Choroid plexus epithelial cell (primary cell): ENCODE data around the gene RNF25.

Experiments used
- DNase-seq: peaks from one replicate; pipeline ENCODE4 v3.0.0-alpha.2; 2010; ENCODE audit warnings: low read depth
- H3K4me3 ChIP-seq: 2 replicates; pipeline ENCODE4 v1.5.1; 2011; ENCODE audit warnings: low read depth, mild to moderate bottlenecking, control low read depth, low read length, moderate library complexity
- TF ChIP-seq, protein P1 (sequence below): conservative IDR thresholded peaks from 2 replicates; pipeline ENCODE4 v1.5.1; 2011; ENCODE audit warnings: low read depth, mild to moderate bottlenecking, control low read depth, inconsistent platforms, low read length, moderate library complexity

Gene RNF25

DNA sequence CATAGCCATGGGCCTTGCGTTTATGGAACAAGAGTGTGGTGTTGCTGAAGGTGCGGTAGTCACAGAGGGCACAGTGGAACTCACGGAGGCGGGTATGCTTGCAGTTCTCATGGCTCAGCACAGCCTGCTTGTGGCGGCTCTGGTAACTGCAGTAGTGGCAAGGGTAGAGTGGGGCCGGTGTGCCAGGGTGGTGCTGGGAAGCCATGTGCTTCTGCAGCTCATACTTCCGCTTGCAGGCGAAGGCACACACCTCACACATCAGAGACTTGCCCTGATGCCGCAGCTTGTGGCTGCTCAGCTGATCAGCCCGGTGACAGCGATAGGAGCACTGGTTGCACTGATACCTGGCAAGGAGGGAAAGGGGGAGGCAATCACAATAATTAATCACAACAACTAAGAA, 27.1 kb downstream of the RNF25 start:
- TF ChIP-seq, protein P1, sequence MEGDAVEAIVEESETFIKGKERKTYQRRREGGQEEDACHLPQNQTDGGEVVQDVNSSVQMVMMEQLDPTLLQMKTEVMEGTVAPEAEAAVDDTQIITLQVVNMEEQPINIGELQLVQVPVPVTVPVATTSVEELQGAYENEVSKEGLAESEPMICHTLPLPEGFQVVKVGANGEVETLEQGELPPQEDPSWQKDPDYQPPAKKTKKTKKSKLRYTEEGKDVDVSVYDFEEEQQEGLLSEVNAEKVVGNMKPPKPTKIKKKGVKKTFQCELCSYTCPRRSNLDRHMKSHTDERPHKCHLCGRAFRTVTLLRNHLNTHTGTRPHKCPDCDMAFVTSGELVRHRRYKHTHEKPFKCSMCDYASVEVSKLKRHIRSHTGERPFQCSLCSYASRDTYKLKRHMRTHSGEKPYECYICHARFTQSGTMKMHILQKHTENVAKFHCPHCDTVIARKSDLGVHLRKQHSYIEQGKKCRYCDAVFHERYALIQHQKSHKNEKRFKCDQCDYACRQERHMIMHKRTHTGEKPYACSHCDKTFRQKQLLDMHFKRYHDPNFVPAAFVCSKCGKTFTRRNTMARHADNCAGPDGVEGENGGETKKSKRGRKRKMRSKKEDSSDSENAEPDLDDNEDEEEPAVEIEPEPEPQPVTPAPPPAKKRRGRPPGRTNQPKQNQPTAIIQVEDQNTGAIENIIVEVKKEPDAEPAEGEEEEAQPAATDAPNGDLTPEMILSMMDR = peak; percentile 8
- no peak for DNase-seq
- H3K4me3 ChIP-seq = no peak overlapping the region

DNA sequence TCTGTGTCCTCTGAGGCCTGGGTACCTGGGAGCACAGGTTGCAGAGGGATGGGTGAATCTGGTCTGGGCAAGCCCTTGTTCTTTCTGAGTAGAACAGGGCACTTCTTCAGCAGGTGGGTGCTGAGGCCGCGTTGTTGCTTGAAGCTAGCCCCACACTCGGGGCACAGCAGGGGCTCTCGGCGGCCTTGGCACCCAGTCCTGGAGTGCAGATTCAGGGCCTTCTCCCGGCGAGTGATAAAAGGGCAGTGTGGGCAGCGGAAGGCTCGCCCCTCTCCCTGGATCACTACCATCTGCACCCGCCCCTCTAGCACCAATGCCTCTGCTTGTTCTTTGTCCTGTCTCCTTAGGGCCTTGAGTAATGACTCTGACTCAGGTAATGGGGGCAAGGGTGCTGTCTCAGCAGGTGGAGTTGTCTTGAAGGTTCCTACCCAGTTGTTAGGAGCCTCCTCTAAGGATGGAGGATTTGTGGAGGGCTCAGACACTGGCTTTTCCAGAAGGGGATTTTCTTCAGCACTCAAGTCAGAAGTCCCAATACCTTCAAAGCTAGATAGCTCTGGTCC, 28.0 kb downstream of the RNF25 start:
- TF ChIP-seq, protein P1 = no peak
- H3K4me3 ChIP-seq = no peak overlapping the region
- no peak for DNase-seq

DNA sequence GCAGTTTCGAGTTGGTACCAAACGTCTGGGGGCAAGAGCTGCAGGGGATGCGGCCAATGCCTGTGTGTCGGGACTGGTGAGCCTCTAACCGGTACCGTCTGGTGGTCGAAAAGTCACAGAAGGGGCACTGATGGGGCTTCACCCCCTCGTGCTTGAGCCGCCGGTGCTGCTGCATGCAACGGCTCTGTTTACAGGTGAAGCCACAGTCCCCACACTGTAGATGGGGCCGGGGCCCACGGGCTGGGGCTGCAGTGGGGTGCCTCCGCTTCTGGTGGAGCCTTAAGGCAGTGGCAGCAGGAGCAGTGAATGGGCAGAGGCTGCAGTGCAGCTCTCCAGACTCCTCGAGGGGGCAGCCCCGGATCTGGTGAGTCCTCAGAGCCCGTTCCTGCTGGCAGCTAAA, 29.0 kb downstream of the RNF25 start:
- DNase-seq = no peak
- TF ChIP-seq, protein P1 = no peak
- no peak overlapping the region for H3K4me3 ChIP-seq

DNA sequence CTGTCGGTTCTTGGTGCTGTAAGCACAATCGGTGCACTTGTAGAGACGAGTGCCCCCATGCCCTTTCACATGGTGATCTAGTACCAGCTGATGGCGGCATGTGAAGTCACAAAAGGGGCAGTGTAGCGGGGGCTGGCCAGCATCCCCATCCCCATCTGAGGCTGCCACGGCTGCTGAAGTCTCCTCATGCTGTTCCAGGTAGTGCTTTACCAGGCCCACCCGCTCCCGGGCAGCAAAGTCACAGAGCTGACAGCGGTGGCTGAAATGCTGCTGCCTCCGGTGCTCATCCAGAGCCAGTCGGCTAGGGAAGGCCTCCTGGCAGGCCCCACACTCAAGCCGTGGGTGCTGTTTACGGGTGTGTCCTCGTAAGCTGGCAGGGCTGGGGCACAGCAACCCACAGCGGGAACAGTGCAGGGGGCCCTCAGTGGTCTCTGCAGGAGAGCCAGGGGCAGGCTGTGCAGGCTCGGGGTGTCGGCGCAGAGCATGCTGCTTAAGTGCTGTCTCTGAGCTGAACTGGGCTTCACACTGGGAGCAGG, 29.6 kb downstream of the RNF25 start:
- TF ChIP-seq, protein P1 = no peak

DNA sequence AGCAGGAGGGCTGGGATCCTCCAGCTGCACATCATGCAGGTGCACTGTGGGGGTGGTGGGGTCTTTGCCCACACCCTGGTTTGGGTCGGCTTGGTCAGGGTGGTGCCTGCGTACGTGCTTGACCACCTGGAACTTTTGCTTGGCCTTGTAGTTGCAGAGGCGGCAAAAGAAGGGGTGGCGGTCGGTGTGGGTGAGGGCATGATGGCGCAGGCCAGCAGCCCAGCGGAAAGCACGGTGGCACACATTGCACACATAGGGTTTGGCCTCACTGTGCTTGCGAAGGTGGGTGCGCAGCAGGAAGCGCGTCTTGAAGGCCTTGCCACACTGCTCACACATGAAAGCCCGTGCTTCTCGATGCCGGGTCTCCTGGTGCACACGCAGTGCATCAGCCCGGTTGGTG, 33.4 kb downstream of the RNF25 start:
- no peak overlapping the region for H3K4me3 ChIP-seq
- no peak for DNase-seq
- TF ChIP-seq, protein P1 = no peak

More for the DNA sequence above, 29.6 kb downstream of the RNF25 start:
- H3K4me3 ChIP-seq = no peak overlapping the region
- no peak for DNase-seq

DNA sequence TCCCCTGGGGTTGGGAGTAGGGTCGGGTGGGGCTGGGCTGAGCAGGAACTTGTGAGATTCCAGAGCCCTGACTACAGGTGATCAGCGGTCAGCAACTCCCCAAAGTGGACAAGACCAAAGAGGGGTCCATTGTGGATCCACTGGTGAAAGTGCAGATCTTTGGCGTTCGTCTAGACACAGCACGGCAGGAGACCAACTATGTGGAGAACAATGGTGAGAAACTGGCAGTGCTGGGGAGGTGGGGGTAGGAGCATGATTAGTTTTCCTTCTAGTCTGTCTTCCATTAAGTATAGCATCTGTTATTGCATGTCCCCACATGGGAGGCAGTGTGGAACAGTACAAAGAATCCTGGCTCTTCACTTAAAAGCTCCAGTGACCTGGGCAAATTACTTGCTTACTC, 36.1 kb downstream of the RNF25 start:
- DNase-seq = no peak
- TF ChIP-seq, protein P1 = no peak
- H3K4me3 ChIP-seq = no peak overlapping the region

DNA sequence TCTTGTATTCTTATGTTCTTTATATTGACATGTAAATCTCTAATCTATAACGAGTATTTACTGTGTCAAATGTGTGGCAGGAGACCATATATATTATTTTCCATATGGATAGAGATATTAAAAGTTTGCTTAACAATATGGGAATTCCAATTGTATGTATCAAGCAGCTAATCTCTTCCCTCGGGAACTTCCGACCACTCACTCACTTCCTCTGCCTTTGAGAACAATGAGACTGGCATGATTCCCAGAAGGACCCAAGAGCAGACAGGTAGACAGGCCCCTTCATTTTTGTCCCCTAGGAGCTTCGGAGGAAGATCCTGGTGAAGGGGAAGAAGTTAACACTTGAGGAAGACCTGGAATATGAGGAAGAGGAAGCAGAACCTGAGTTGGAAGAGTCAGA, 40.0 kb downstream of the RNF25 start:
- TF ChIP-seq, protein P1 = no peak
- no peak overlapping the region for H3K4me3 ChIP-seq
- DNase-seq = peak; percentile 23
